Mesenchymal stem cell (in vitro differentiated cells and primary cell): ENCODE results near the gene POU2AF2.
A peak's percentile ranks its signal among the peaks of the same experiment; 100 is the strongest.

Experiments used
- DNase-seq: peaks from one replicate; pipeline ENCODE4 v3.0.0-alpha.2; 2013
- H2AFZ ChIP-seq: one replicate; pipeline ENCODE4 v1.6.1; 2013; ENCODE audit warnings: low read depth, mild to moderate bottlenecking, control low read depth, inconsistent platforms, low read length, moderate library complexity
- H2AK5ac ChIP-seq: 2 replicates; pipeline ENCODE4 v1.6.1; 2013; ENCODE audit warnings: low read length, moderate library complexity, mild to moderate bottlenecking, inconsistent platforms; ENCODE audit not compliant: severe bottlenecking
- H2BK120ac ChIP-seq: one replicate; pipeline ENCODE4 v1.6.1; 2013; ENCODE audit warnings: low read depth, mild to moderate bottlenecking, inconsistent platforms, low read length, moderate library complexity
- H2BK12ac ChIP-seq, 2 experiments: one replicate each; pipeline ENCODE4 v1.6.1; 2013; ENCODE audit warnings: inconsistent platforms in 2 of 2, low read length in 2 of 2, mild to moderate bottlenecking in 2 of 2, moderate library complexity in 2 of 2, control low read depth in 1 of 2
- H2BK15ac ChIP-seq: one replicate; pipeline ENCODE4 v1.6.1; 2013; ENCODE audit warnings: mild to moderate bottlenecking, low read depth, inconsistent platforms; ENCODE audit not compliant: poor library complexity, severe bottlenecking
- H2BK5ac ChIP-seq: 2 replicates; pipeline ENCODE4 v1.6.1; 2013; ENCODE audit warnings: low read depth, mild to moderate bottlenecking, low read length, control low read depth, inconsistent platforms; ENCODE audit not compliant: poor library complexity, severe bottlenecking
- H3K14ac ChIP-seq, 2 experiments: one replicate each; pipeline ENCODE4 v1.6.1; 2013; ENCODE audit warnings: inconsistent platforms in 2 of 2, low read length in 2 of 2, control low read depth in 1 of 2, mild to moderate bottlenecking in 1 of 2, moderate library complexity in 1 of 2
- H3K18ac ChIP-seq, 2 experiments: one replicate each; pipeline ENCODE4 v1.6.1; 2013; ENCODE audit warnings: inconsistent platforms in 2 of 2, low read length in 2 of 2, control low read depth in 1 of 2, low read depth in 1 of 2, mild to moderate bottlenecking in 1 of 2
- H3K23ac ChIP-seq, 2 experiments: one replicate each; pipeline ENCODE4 v1.6.1; 2013; ENCODE audit warnings: inconsistent platforms in 2 of 2, low read length in 2 of 2, mild to moderate bottlenecking in 2 of 2, moderate library complexity in 2 of 2, control low read depth in 1 of 2
- H3K27ac ChIP-seq: 2 replicates; pipeline ENCODE4 v1.5.1; 2013; ENCODE audit warnings: mild to moderate bottlenecking, moderate library complexity, low read length, control low read depth, inconsistent platforms; ENCODE audit not compliant: poor library complexity, severe bottlenecking
- H3K27me3 ChIP-seq, 2 experiments: 2 replicates each; pipeline versions ENCODE4 v1.6.1 to v1.7.0; 2013; ENCODE audit warnings: low read length in 2 of 2, mild to moderate bottlenecking in 2 of 2, moderate library complexity in 2 of 2, control low read depth in 1 of 2, inconsistent platforms in 1 of 2; ENCODE audit not compliant: control insufficient read depth in 1 of 2, insufficient read depth in 1 of 2
- H3K36me3 ChIP-seq, 2 experiments: 2 replicates each; pipeline versions ENCODE4 v1.6.1 to v1.7.0; 2013; ENCODE audit warnings: low read length in 2 of 2, control low read depth in 1 of 2, inconsistent platforms in 1 of 2, low read depth in 1 of 2, mild to moderate bottlenecking in 1 of 2; ENCODE audit not compliant: insufficient read depth in 2 of 2, control insufficient read depth in 1 of 2
- H3K4ac ChIP-seq, 2 experiments: one replicate each; pipeline ENCODE4 v1.6.1; 2013; ENCODE audit warnings: inconsistent platforms in 2 of 2, low read length in 2 of 2, mild to moderate bottlenecking in 2 of 2, moderate library complexity in 2 of 2, control low read depth in 1 of 2, low read depth in 1 of 2
- H3K4me1 ChIP-seq: 2 replicates; pipeline ENCODE4 v1.6.1; 2013; ENCODE audit warnings: low read depth, low read length, control low read depth; ENCODE audit not compliant: control insufficient read depth, insufficient read depth
- H3K4me2 ChIP-seq: 2 replicates; pipeline ENCODE4 v1.6.1; 2013; ENCODE audit warnings: low read length, mild to moderate bottlenecking, inconsistent platforms; ENCODE audit not compliant: poor library complexity, severe bottlenecking
- H3K4me3 ChIP-seq, 2 experiments: 2 replicates each; pipeline versions ENCODE4 v1.5.1 to v1.7.0; 2013; ENCODE audit warnings: low read length in 2 of 2, mild to moderate bottlenecking in 2 of 2, control low read depth in 1 of 2, low read depth in 1 of 2; ENCODE audit not compliant: insufficient read depth in 1 of 2
- H3K79me1 ChIP-seq: replicated peaks from 2 replicates; pipeline ENCODE4 v1.6.1; 2013; ENCODE audit warnings: mild to moderate bottlenecking, control low read depth, low read length, inconsistent platforms; ENCODE audit not compliant: poor library complexity, severe bottlenecking
- H3K9ac ChIP-seq: 2 replicates; pipeline ENCODE4 v1.7.0; 2013; ENCODE audit warnings: mild to moderate bottlenecking, low read length, moderate library complexity
- H3K9me3 ChIP-seq: 2 replicates; pipeline ENCODE4 v1.7.0; 2013; ENCODE audit warnings: mild to moderate bottlenecking, low read length; ENCODE audit not compliant: control insufficient read depth
- H4K8ac ChIP-seq: one replicate; pipeline ENCODE4 v1.6.1; 2013; ENCODE audit warnings: inconsistent platforms, mild to moderate bottlenecking, low read length, moderate library complexity
- H4K91ac ChIP-seq: one replicate; pipeline ENCODE4 v1.6.1; 2013; ENCODE audit warnings: mild to moderate bottlenecking, low read length, inconsistent platforms
- WGBS: methylation state at CpG from one replicate; pipeline ENCODE4 v1.1.7; 2013; ENCODE audit warnings: mixed read lengths; 5-methylcytosine and 5-hydroxymethylcytosine counted together

The POU2AF2 gene

GRCh38 chr11:111236383-111236782, 9.1 kb upstream of the POU2AF2 start:
- Histone ChIP-seq H3K27me3 (peaks cover 0 to 4% of the 10 kb centered on the region in 2 experiments), H3K14ac (no peak overlapping the region), H4K8ac (no peak overlapping the region), H3K9me3 (no peaks in the 10 kb centered on the region), H3K36me3 (no peaks in the 10 kb centered on the region), H3K4me3 (peak overlapping the region in 1 of 2 experiments; percentile 57), H3K9ac (peak overlapping the region; percentile 77), H2AFZ (no peak overlapping the region), H4K91ac (no peak overlapping the region), H3K4me2 (no peak overlapping the region), H2BK120ac (no peak overlapping the region), H2AK5ac (no peak overlapping the region), H2BK5ac (no peak overlapping the region), H3K4me1 (no peaks in the 10 kb centered on the region), H3K79me1 (no peaks in the 10 kb centered on the region), H2BK12ac (no peak overlapping the region), H3K4ac (no peak overlapping the region), H2BK15ac (no peak overlapping the region), H3K27ac (no peak overlapping the region), H3K18ac (no peak overlapping the region), H3K23ac (no peak overlapping the region)
- no CpG with 5 or more reads among the region's 2 CpGs for WGBS
- no peak for DNase-seq

DNA sequence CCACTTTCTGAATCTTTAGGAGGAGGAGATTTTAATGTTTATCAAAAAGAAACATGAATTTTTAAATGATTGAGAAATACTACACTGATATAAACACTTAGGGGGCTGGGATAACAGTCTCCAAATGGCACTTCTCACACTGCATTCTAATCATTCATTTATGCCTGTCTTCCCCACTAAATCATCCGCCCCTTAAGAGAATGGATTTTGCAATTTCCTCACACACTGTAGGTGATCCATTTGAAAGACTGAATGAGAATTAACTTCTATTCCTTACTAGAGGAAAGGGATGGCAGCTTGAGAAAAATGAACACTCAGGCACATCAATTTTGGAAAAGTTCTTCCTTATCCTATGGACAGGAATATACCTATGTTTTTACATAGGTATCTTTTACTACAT, 7.6 kb upstream of the POU2AF2 start:
- no peaks in the 10 kb centered on the region for H3K4me1 ChIP-seq
- H4K8ac ChIP-seq, result no peak overlapping the region
- H2AK5ac ChIP-seq, result no peak overlapping the region
- no CpG with 5 or more reads among the region's 1 CpG for WGBS
- no peak overlapping the region for H3K4me3 ChIP-seq
- H3K14ac ChIP-seq, result no peak overlapping the region
- no peak overlapping the region for H2BK120ac ChIP-seq
- no peak overlapping the region for H3K9ac ChIP-seq
- H3K36me3 ChIP-seq, result no peaks in the 10 kb centered on the region
- no peak for DNase-seq
- H2BK5ac ChIP-seq, result no peak overlapping the region
- H3K27me3 ChIP-seq, result no peaks in the 10 kb centered on the region
- H3K27ac ChIP-seq, result no peak overlapping the region
- no peak overlapping the region for H3K4me2 ChIP-seq
- no peak overlapping the region for H3K4ac ChIP-seq
- H3K79me1 ChIP-seq, result no peaks in the 10 kb centered on the region
- no peak overlapping the region for H3K23ac ChIP-seq
- H4K91ac ChIP-seq, result no peak overlapping the region
- no peak overlapping the region for H2BK15ac ChIP-seq
- H3K18ac ChIP-seq, result no peak overlapping the region
- no peak overlapping the region for H2AFZ ChIP-seq
- no peaks in the 10 kb centered on the region for H3K9me3 ChIP-seq
- no peak overlapping the region for H2BK12ac ChIP-seq

DNA sequence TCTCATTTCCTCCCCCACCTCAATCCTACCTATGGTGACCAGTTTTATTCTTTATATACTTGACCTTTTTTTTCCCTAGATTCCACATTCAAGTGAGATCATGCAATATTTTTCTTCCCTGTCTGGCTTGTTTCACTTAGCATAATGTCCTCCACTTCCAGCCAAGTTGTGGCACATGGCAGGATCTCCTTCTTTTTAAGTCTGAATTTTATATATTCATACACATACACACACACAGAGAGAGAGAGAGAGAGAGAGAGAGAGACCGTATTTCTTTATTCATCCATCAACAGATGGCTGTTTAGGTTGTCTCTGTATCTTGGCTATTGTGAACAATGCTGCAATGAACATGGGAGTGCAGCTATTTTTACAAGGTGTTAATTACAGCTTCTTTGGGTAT, 1.4 kb downstream of the POU2AF2 start:
- no peak for DNase-seq
- no peak overlapping the region for H3K4me2 ChIP-seq
- H3K4ac ChIP-seq, result no peak overlapping the region
- H2BK12ac ChIP-seq, result no peak overlapping the region
- H3K36me3 ChIP-seq, result no peaks in the 10 kb centered on the region
- no peak overlapping the region for H2BK15ac ChIP-seq
- H3K18ac ChIP-seq, result no peak overlapping the region
- no peak overlapping the region for H2AFZ ChIP-seq
- no peak overlapping the region for H3K23ac ChIP-seq
- no peak overlapping the region for H2BK120ac ChIP-seq
- H4K8ac ChIP-seq, result no peak overlapping the region
- no peak overlapping the region for H2BK5ac ChIP-seq
- H3K27ac ChIP-seq, result no peak overlapping the region
- no peak overlapping the region for H3K9ac ChIP-seq
- no peaks in the 10 kb centered on the region for H3K9me3 ChIP-seq
- no CpG with 5 or more reads among the region's 1 CpG for WGBS
- no peak overlapping the region for H3K4me3 ChIP-seq
- H3K27me3 ChIP-seq, result peaks cover 0 to 22% of the 10 kb centered on the region in 2 experiments
- H3K79me1 ChIP-seq, result no peaks in the 10 kb centered on the region
- no peak overlapping the region for H2AK5ac ChIP-seq
- H4K91ac ChIP-seq, result no peak overlapping the region
- no peak overlapping the region for H3K14ac ChIP-seq
- no peaks in the 10 kb centered on the region for H3K4me1 ChIP-seq

- Histone ChIP-seq H3K27ac (no peak overlapping the region), H4K8ac (no peak overlapping the region), H3K36me3 (no peaks in the 10 kb centered on the region), H3K9ac (no peak overlapping the region), H2AFZ (no peak overlapping the region), H3K4me2 (no peak overlapping the region), H3K14ac (no peak overlapping the region), H2BK120ac (no peak overlapping the region), H3K4me1 (no peaks in the 10 kb centered on the region), H3K23ac (no peak overlapping the region), H3K9me3 (no peaks in the 10 kb centered on the region), H3K18ac (no peak overlapping the region), H3K27me3 (peaks cover 14 to 19% of the 10 kb centered on the region in 2 experiments), H2BK5ac (no peak overlapping the region), H2AK5ac (no peak overlapping the region), H3K4ac (no peak overlapping the region), H3K79me1 (no peaks in the 10 kb centered on the region), H4K91ac (no peak overlapping the region), H3K4me3 (no peak overlapping the region), H2BK12ac (no peak overlapping the region), H2BK15ac (no peak overlapping the region)
- WGBS, result 66% methylated on average over 2 of the region's 2 CpGs
- no peak for DNase-seq
Measured at GRCh38 chr11:111250936-111251335, 5.4 kb downstream of the POU2AF2 start.
